ENCODE data around the gene VWA5A. TPM values are rescaled to one million over a fixed set of nuclear protein-coding genes. Genes with fewer than 3 reads are reported as not detected.
A peak's percentile ranks its signal among the peaks of the same experiment; 100 is the strongest.

The VWA5A gene
- total RNA-seq, 4 donors from 2014 or later = 17.0 to 22.5 (median 19.9) TPM

DNA sequence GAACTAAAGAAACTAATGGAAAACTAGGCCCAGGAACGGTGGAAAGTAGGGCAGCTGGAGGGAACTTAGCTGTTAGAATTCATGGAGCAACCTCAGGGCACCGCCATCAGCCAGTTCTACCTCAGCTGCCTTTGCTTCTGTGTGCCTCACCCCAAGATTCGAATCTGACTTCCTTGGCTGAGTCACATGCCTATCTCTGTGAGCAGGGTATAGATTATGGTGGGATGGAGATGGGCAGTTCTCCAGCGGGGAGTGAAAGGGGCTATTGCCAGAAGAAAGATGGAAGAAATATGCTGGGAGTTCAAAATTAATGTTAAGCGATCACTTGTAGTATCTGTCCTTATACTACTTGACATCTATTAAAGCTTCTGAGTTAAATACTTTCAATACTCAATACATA is 18.9 kb upstream of the VWA5A start:
- Histone ChIP-seq H3K27ac (no peak overlapping the region), H3K4me3 (no peak overlapping the region), H3K4me1 (no peaks in the 10 kb centered on the region), H3K36me3 (no peaks in the 10 kb centered on the region), H3K27me3 (no peaks in the 10 kb centered on the region), H3K9me3 (no peaks in the 10 kb centered on the region)
- TF ChIP-seq, protein P1, sequence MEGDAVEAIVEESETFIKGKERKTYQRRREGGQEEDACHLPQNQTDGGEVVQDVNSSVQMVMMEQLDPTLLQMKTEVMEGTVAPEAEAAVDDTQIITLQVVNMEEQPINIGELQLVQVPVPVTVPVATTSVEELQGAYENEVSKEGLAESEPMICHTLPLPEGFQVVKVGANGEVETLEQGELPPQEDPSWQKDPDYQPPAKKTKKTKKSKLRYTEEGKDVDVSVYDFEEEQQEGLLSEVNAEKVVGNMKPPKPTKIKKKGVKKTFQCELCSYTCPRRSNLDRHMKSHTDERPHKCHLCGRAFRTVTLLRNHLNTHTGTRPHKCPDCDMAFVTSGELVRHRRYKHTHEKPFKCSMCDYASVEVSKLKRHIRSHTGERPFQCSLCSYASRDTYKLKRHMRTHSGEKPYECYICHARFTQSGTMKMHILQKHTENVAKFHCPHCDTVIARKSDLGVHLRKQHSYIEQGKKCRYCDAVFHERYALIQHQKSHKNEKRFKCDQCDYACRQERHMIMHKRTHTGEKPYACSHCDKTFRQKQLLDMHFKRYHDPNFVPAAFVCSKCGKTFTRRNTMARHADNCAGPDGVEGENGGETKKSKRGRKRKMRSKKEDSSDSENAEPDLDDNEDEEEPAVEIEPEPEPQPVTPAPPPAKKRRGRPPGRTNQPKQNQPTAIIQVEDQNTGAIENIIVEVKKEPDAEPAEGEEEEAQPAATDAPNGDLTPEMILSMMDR (IDR thresholded peaks at IDR 0.05) = no peak
- 88 to 93% methylated on average over 5 of the region's 5 CpGs for WGBS, 2 donors
- no peak for DNase-seq (ENCODE audit: low spot score in 2 of 2)

GRCh38 chr11:124098141-124098540 is 17.1 kb upstream of the VWA5A start:
- Histone ChIP-seq H3K4me1 (no peaks in the 10 kb centered on the region), H3K4me3 (no peak overlapping the region), H3K27ac (no peak overlapping the region), H3K27me3 (no peaks in the 10 kb centered on the region), H3K9me3 (no peaks in the 10 kb centered on the region), H3K36me3 (no peaks in the 10 kb centered on the region)
- no peak for TF ChIP-seq EP300 (IDR thresholded peaks at IDR 0.05)
- TF ChIP-seq, protein P1 (IDR thresholded peaks at IDR 0.05) = no peak
- TF ChIP-seq POLR2A (IDR thresholded peaks at IDR 0.05) = no peak
- 76 to 86% methylated on average over 2 of the region's 2 CpGs for WGBS, 2 donors
- no peak for DNase-seq (ENCODE audit: low spot score in 2 of 2)

DNA sequence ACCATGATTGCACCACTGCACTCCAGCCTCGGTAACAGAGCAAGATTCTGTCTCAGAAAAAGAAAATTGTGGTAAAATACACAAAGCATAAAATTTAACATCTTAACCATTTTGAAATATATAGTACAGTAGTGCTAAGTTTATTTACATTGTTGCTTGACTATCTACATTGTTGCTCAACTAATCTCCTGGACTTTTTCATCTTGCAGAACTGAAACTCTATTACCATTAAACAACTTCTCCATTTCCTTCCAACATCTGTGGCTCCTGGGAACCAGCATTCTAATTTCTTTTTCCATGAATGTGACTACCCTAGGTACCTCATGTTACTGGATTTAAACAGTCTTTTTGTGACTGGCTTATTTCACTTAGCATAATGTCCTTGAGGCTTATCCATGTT is 13.5 kb upstream of the VWA5A start:
- Histone ChIP-seq H3K36me3 (no peaks in the 10 kb centered on the region), H3K27me3 (no peaks in the 10 kb centered on the region), H3K9me3 (no peaks in the 10 kb centered on the region), H3K27ac (no peak overlapping the region), H3K4me3 (no peak overlapping the region), H3K4me1 (no peaks in the 10 kb centered on the region)
- TF ChIP-seq POLR2A (IDR thresholded peaks at IDR 0.05) = no peak
- TF ChIP-seq EP300 (IDR thresholded peaks at IDR 0.05) = no peak
- TF ChIP-seq, protein P1 (IDR thresholded peaks at IDR 0.05) = no peak
- no peak for DNase-seq (ENCODE audit: low spot score in 2 of 2)
- 62 to 64% methylated on average over 1 of the region's 1 CpG for WGBS, 2 donors

GRCh38 chr11:124108156-124108555 is 7.1 kb upstream of the VWA5A start:
- no peak for DNase-seq (ENCODE audit: low spot score in 2 of 2)
- no peaks in the 10 kb centered on the region for H3K9me3 ChIP-seq
- no peaks in the 10 kb centered on the region for H3K27me3 ChIP-seq
- WGBS, 2 donors = 10 to 16% methylated on average over 1 of the region's 1 CpG
- TF ChIP-seq, protein P1 (IDR thresholded peaks at IDR 0.05) = peak in 1 of 5 experiments; percentile 7
- no peak for TF ChIP-seq POLR2A (IDR thresholded peaks at IDR 0.05)
- H3K4me1 ChIP-seq = no peaks in the 10 kb centered on the region
- no peaks in the 10 kb centered on the region for H3K36me3 ChIP-seq
- H3K27ac ChIP-seq = no peak overlapping the region
- no peak overlapping the region for H3K4me3 ChIP-seq

DNA sequence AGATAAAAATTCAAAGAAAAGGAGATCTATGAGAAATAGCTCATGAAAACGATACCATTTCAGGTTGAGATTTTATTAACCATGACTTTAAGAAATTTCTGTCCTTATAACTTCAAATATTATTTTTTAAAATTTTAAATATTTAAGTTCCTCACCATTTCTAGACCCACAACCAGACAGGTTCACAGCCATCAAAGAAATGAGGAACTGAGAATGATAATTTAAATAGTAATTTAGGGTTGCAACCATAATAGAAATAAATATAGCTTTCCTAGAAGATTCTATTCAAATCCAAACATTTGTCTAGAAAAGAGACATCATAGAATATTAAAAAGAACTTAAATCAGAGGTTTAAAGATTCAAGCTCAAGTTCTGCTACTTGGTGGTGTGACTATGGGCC is 5.9 kb upstream of the VWA5A start:
- peaks cover 0 to 6% (median 0%) of the 10 kb centered on the region in 4 donors for H3K4me1 ChIP-seq
- H3K27ac ChIP-seq = no peak overlapping the region
- no peak for DNase-seq (ENCODE audit: low spot score in 2 of 2)
- TF ChIP-seq EP300 (IDR thresholded peaks at IDR 0.05) = no peak
- TF ChIP-seq, protein P1 (IDR thresholded peaks at IDR 0.05) = no peak
- no peak for TF ChIP-seq POLR2A (IDR thresholded peaks at IDR 0.05)
- no peaks in the 10 kb centered on the region for H3K9me3 ChIP-seq
- no peaks in the 10 kb centered on the region for H3K36me3 ChIP-seq
- H3K27me3 ChIP-seq = no peaks in the 10 kb centered on the region
- 86 to 93% methylated on average over 1 of the region's 1 CpG for WGBS, 2 donors
- H3K4me3 ChIP-seq = no peak overlapping the region

All from tibial nerve (tissue), 4 donors.